HepG2 (cell line): ENCODE results near the gene NDEL1. TPM values are rescaled to one million over a fixed set of nuclear protein-coding genes. Genes with fewer than 3 reads are reported as not detected.

Experiments used
- HNRNPL ChIP-seq: fragments of 200-400 bp; formaldehyde crosslinking; IDR thresholded peaks from 2 replicates; pipeline ENCODE4 v1.6.1; 2017; ENCODE audit warnings: mild to moderate bottlenecking, low read depth, low read length
- IKZF5 ChIP-seq: IDR thresholded peaks from 2 replicates; pipeline ENCODE4 v1.6.1; 2018; ENCODE audit warnings: missing genetic modification reagents, mild to moderate bottlenecking, missing compliant biosample characterization
- MAZ ChIP-seq, 2 experiments: sonication (generic) in 1 of 2; formaldehyde crosslinking in 1 of 2; IDR thresholded peaks; 2 replicates each; pipeline versions ENCODE4 v1.5.0 to v1.6.1; 2012 to 2020; ENCODE audit warnings: low read depth in 2 of 2, mild to moderate bottlenecking in 2 of 2, borderline replicate concordance in 1 of 2, improper control_type of control experiment in 1 of 2, low read length in 1 of 2, missing genetic modification reagents in 1 of 2, moderate library complexity in 1 of 2
- NAIF1 ChIP-seq: sonication (generic); formaldehyde crosslinking; IDR thresholded peaks from 2 replicates; pipeline ENCODE4 v1.5.0; 2020; ENCODE audit warnings: mild to moderate bottlenecking, missing genetic modification reagents, borderline replicate concordance
- NCOA5 ChIP-seq: sonication (generic); formaldehyde crosslinking; IDR thresholded peaks from 2 replicates; pipeline ENCODE4 v1.4.0; 2020; ENCODE audit warnings: missing genetic modification reagents
- PAXIP1 ChIP-seq: sonication (generic); formaldehyde crosslinking; conservative IDR thresholded peaks from 2 replicates; pipeline ENCODE4 v1.4.0; 2020; ENCODE audit warnings: mild to moderate bottlenecking, missing genetic modification reagents, moderate library complexity
- PHF20 ChIP-seq: sonication (generic); formaldehyde crosslinking; IDR thresholded peaks from 2 replicates; pipeline ENCODE4 v1.5.0; 2020; ENCODE audit warnings: mild to moderate bottlenecking, missing genetic modification reagents
- POLR2G ChIP-seq: fragments of 200-400 bp; formaldehyde crosslinking; IDR thresholded peaks from 2 replicates; pipeline ENCODE4 v1.6.1; 2018; ENCODE audit warnings: mild to moderate bottlenecking, low read depth, low read length, moderate library complexity
- SALL1 ChIP-seq: sonication (generic); formaldehyde crosslinking; IDR thresholded peaks from 2 replicates; pipeline ENCODE4 v1.8.0; 2022; ENCODE audit warnings: mild to moderate bottlenecking, missing genetic modification reagents
- STAG1 ChIP-seq: sonication (generic); formaldehyde crosslinking; IDR thresholded peaks from 2 replicates; pipeline ENCODE4 v1.4.0; 2020; ENCODE audit warnings: missing genetic modification reagents
- WIZ ChIP-seq: sonication (generic); formaldehyde crosslinking; IDR thresholded peaks from 2 replicates; pipeline ENCODE4 v1.5.1; 2020; ENCODE audit warnings: mild to moderate bottlenecking, missing genetic modification reagents
- ZBTB38 ChIP-seq: sonication (generic); formaldehyde crosslinking; IDR thresholded peaks from 2 replicates; pipeline ENCODE4 v1.5.1; 2020; ENCODE audit warnings: mild to moderate bottlenecking, missing genetic modification reagents
- ZFP62 ChIP-seq: sonication (generic); formaldehyde crosslinking; IDR thresholded peaks from 2 replicates; pipeline ENCODE4 v1.4.0; 2020; ENCODE audit warnings: missing genetic modification reagents
- ZGPAT ChIP-seq: IDR thresholded peaks from 2 replicates; pipeline ENCODE4 v1.6.1; 2016; ENCODE audit warnings: mild to moderate bottlenecking
- ZNF414 ChIP-seq: sonication (generic); formaldehyde crosslinking; IDR thresholded peaks from 2 replicates; pipeline ENCODE4 v1.5.0; 2020; ENCODE audit warnings: missing genetic modification reagents
- ZNF598 ChIP-seq: sonication (generic); formaldehyde crosslinking; IDR thresholded peaks from 2 replicates; pipeline ENCODE4 v1.5.1; 2020; ENCODE audit warnings: mild to moderate bottlenecking, missing genetic modification reagents, borderline replicate concordance
- polyA plus RNA-seq, 8 experiments: library from polyadenylated mRNA; depleted of rRNA in 3 of 8; stranded (reverse) in 7 of 8; unstranded in 1 of 8; fragments of >200 nt; fragmentation: Illumina TruSeq in 4 of 8; extraction: Trizol in 4 of 8; gene quantifications; 2 replicates each; pipeline versions ENCODE4 v1.2.1 to v1.2.3, GENCODE V29; 2011 to 2016; ENCODE audit warnings: low read depth in 4 of 8, missing spikeins in 1 of 8, mixed read lengths in 1 of 8; ENCODE audit not compliant: insufficient read depth in 1 of 8
- total RNA-seq, 5 experiments: library from RNA; depleted of rRNA; stranded (reverse); fragments of >200 nt; fragmentation: Illumina TruSeq; extraction: Trizol; gene quantifications; 2 replicates each; pipeline ENCODE4 v1.2.3, GENCODE V29; 2016; ENCODE audit warnings: low read depth in 1 of 5
- TF ChIP-seq, protein P1 (sequence below): IDR thresholded peaks from 2 replicates; pipeline ENCODE4 v1.6.1; 2012; ENCODE audit warnings: low read depth, low read length, improper control_type of control experiment
- TF ChIP-seq, protein P2 (sequence below): sonication (generic); formaldehyde crosslinking; conservative IDR thresholded peaks from 2 replicates; pipeline ENCODE4 v1.4.0; 2020; ENCODE audit warnings: missing genetic modification reagents

Gene NDEL1
- total and polyA plus RNA-seq, 2 of the 13 experiments (the other 11 are each of a cell fraction or from before 2014, with no cell fraction given), result 59.8 to 153 TPM

DNA sequence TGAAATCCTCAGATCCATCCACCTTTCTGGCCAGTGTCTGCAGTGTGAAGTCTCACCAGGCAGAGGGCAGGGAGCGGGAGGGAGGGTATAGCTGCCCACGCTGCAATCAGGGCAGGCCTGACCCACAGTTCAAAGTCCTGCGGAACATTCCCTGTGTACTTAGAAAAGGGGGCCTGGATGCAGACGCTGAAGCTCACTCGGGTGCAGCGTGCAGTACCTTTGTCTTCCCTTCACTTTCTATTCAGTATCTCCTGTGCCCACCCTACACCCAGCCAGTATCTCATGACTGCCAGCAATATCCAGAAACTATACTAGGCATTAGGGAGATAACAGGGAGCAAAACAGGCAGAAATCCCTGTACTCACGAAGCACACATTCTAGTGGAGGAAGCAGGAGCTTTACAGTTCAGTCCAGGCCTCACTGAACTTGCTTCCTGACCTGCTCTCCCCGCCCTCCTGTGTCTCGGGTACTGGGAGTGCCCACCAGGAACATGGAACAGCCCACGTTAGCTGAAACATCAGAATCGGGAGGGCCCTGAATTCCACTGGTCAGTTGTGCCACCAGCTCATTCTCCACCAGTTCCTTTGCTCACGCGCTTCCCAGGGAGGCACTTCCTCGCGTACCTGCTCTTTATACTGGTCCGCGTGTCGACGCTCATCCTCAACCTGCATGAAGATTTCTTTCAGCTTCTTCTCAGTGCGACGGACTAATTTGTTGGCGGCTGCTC is 42.2 kb downstream of the NDEL1 start (continued):
- no peak for TF ChIP-seq ZGPAT (CRISPR knock-in tag)
- no peak for TF ChIP-seq SALL1 (CRISPR knock-in tag)
- 0 out of 2 replicates have a peak, but pooled peaks have one; percentile 34 for TF ChIP-seq ZNF598 (CRISPR knock-in tag)
- TF ChIP-seq WIZ (CRISPR knock-in tag), result no peak
- no peak for TF ChIP-seq NAIF1
- TF ChIP-seq PAXIP1 (CRISPR knock-in tag), result 0 out of 2 replicates have a peak, but pooled peaks have one; percentile 34
- no peak for TF ChIP-seq ZNF414 (CRISPR knock-in tag)
- 0 out of 2 replicates have a peak, but pooled peaks have one; percentile 17 for TF ChIP-seq PHF20 (CRISPR knock-in tag)
- peak; percentile 70; the same call in 1 of the 2 replicates for TF ChIP-seq ZBTB38
- TF ChIP-seq, protein P1, sequence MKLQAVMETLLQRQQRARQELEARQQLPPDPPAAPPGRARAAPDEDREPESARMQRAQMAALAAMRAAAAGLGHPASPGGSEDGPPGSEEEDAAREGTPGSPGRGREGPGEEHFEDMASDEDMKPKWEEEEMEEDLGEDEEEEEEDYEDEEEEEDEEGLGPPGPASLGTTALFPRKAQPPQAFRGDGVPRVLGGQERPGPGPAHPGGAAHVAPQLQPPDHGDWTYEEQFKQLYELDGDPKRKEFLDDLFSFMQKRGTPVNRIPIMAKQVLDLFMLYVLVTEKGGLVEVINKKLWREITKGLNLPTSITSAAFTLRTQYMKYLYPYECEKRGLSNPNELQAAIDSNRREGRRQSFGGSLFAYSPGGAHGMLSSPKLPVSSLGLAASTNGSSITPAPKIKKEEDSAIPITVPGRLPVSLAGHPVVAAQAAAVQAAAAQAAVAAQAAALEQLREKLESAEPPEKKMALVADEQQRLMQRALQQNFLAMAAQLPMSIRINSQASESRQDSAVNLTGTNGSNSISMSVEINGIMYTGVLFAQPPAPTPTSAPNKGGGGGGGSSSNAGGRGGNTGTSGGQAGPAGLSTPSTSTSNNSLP, result no peak
- no peak for TF ChIP-seq MAZ (IDR thresholded peaks at IDR 0.05; ENCODE audit: borderline replicate concordance, low read depth, low read length)
- no peak for TF ChIP-seq MAZ (CRISPR knock-in tag; IDR thresholded peaks at IDR 0.05; ENCODE audit: low read depth)
- TF ChIP-seq STAG1 (CRISPR knock-in tag), result no peak
- peak; percentile 55; the same call in 1 of the 2 replicates for TF ChIP-seq POLR2G
- TF ChIP-seq HNRNPL, result peak; percentile 76; the same call in 1 of the 2 replicates
- TF ChIP-seq, protein P2, sequence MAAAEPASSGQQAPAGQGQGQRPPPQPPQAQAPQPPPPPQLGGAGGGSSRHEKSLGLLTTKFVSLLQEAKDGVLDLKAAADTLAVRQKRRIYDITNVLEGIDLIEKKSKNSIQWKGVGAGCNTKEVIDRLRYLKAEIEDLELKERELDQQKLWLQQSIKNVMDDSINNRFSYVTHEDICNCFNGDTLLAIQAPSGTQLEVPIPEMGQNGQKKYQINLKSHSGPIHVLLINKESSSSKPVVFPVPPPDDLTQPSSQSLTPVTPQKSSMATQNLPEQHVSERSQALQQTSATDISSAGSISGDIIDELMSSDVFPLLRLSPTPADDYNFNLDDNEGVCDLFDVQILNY, result no peak
- no peak for TF ChIP-seq IKZF5 (CRISPR knock-in tag)
- no peak for TF ChIP-seq NCOA5 (CRISPR knock-in tag)
- TF ChIP-seq ZFP62 (CRISPR knock-in tag), result no peak
